Endothelial cell of umbilical vein (primary cell): ENCODE data around the gene SH3TC1.

Experiments
- EZH2 ChIP-seq: IDR thresholded peaks from 2 replicates; pipeline ENCODE4 v1.6.1; 2012; ENCODE audit warnings: borderline replicate concordance, low read depth, mild to moderate bottlenecking, moderate library complexity, low read length, inconsistent platforms; ENCODE audit not compliant: severe bottlenecking
- FOS ChIP-seq: IDR thresholded peaks from 2 replicates; pipeline ENCODE4 v1.6.1; 2011; ENCODE audit warnings: mild to moderate bottlenecking, low read length, moderate library complexity, borderline replicate concordance; ENCODE audit not compliant: insufficient read depth
- GATA2 ChIP-seq: IDR thresholded peaks from 2 replicates; pipeline ENCODE4 v1.7.0; 2011; ENCODE audit warnings: low read depth, mild to moderate bottlenecking, moderate library complexity, mixed read lengths, low read length; ENCODE audit not compliant: insufficient read length, insufficient read depth
- JUN ChIP-seq: IDR thresholded peaks from 2 replicates; pipeline ENCODE4 v1.6.1; 2011; ENCODE audit warnings: borderline replicate concordance, low read depth; ENCODE audit not compliant: insufficient read length, insufficient read depth
- MYC ChIP-seq: IDR thresholded peaks from one replicate; pipeline ENCODE4 v1.6.1; 2011; ENCODE audit warnings: mild to moderate bottlenecking, low read depth, low read length
- POLR2A ChIP-seq: IDR thresholded peaks from 2 replicates; pipeline ENCODE4 v1.6.1; 2012; ENCODE audit warnings: low read depth, mild to moderate bottlenecking, control low read depth, low read length
- POLR2AphosphoS5 ChIP-seq: IDR thresholded peaks from 2 replicates; pipeline ENCODE4 v1.6.1; 2012; ENCODE audit warnings: low read depth, mild to moderate bottlenecking, control low read depth, low read length, moderate library complexity; ENCODE audit not compliant: insufficient read depth
- TF ChIP-seq, protein P1 (sequence below), 2 donors: IDR thresholded peaks; 1 replicate in 1 of 2; 2 replicates in 1 of 2; pipeline ENCODE4 v1.5.1; 2011; ENCODE audit warnings: low read length in 2 of 2, mild to moderate bottlenecking in 2 of 2, moderate library complexity in 2 of 2, control low read depth in 1 of 2, inconsistent platforms in 1 of 2, low read depth in 1 of 2; ENCODE audit not compliant: insufficient read depth in 1 of 2; ENCODE audit errors: extremely low read depth in 1 of 2
- TF ChIP-seq, protein P2 (sequence below): IDR thresholded peaks from 2 replicates; pipeline ENCODE4 v1.6.1; 2011; ENCODE audit not compliant: insufficient read depth, insufficient read length

DNA sequence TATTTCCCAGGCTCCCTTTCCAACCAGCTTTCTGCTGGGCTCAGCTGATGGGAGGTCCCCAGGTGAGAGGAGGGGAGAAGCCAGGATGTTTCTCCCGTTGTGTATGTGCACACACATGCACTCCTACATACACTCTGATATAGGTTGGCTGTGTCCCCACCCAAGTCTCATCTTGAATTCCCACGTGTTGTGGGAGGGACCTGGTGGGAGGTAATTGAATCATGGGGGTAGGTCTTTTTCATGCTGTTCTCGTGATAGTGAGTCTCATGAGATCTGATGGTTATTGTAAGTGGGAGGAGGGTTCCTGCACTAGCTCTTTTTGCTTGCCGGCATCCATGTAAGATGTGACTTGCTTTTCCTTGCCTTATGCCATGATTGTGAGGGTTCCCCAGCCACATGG lies 58.8 kb downstream of the SH3TC1 start:
- TF ChIP-seq POLR2AphosphoS5 (no peak), EZH2 (no peak), POLR2A (no peak), JUN (no peak), FOS (no peak), MYC (no peak), GATA2 (no peak)
- TF ChIP-seq, protein P1, sequence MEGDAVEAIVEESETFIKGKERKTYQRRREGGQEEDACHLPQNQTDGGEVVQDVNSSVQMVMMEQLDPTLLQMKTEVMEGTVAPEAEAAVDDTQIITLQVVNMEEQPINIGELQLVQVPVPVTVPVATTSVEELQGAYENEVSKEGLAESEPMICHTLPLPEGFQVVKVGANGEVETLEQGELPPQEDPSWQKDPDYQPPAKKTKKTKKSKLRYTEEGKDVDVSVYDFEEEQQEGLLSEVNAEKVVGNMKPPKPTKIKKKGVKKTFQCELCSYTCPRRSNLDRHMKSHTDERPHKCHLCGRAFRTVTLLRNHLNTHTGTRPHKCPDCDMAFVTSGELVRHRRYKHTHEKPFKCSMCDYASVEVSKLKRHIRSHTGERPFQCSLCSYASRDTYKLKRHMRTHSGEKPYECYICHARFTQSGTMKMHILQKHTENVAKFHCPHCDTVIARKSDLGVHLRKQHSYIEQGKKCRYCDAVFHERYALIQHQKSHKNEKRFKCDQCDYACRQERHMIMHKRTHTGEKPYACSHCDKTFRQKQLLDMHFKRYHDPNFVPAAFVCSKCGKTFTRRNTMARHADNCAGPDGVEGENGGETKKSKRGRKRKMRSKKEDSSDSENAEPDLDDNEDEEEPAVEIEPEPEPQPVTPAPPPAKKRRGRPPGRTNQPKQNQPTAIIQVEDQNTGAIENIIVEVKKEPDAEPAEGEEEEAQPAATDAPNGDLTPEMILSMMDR (IDR thresholded peaks at IDR 0.05; ENCODE audit: extremely low read depth in 1 of 2, insufficient read depth in 1 of 2, low read depth in 1 of 2, low read length in 2 of 2) = no peak
- TF ChIP-seq, protein P2, sequence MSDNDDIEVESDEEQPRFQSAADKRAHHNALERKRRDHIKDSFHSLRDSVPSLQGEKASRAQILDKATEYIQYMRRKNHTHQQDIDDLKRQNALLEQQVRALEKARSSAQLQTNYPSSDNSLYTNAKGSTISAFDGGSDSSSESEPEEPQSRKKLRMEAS = no peak
